ENCODE data around the gene C1orf50. TPM values are rescaled to one million over a fixed set of nuclear protein-coding genes. Genes with fewer than 3 reads are reported as not detected.
A peak's percentile ranks its signal among the peaks of the same experiment; 100 is the strongest.

The C1orf50 gene
- total and polyA plus RNA-seq, 2 experiments from 2014 or later, result 2.7 to 8.1 TPM

DNA sequence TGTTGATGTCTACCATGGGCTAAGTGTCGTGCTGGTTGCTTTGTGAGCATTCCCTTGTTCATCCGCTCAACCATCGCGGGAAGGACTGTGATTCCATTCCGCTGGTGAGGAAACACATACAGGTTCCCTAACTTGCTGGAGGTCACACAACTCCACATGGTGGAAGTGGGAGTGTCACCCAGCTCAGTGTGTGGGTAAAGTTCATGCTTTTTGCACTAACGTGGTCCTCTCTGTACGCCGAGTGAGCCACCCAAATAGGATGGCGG, 23.0 kb upstream of the C1orf50 start:
- no peak overlapping the region for H3K27ac ChIP-seq
- 59 to 62% methylated on average over 9 of the region's 9 CpGs for WGBS, 2 experiments (ENCODE audit: low coverage in 1 of 2, low lambda C conversion rate in 2 of 2, missing lambda C conversion rate in 2 of 2)
- H3K9me2 ChIP-seq (ENCODE audit: insufficient read depth), result no peaks in the 10 kb centered on the region
- in situ Hi-C loops (cut with MboI), result no loop called here
- H2AFZ ChIP-seq, result no peak overlapping the region
- H3K4me2 ChIP-seq (ENCODE audit: unreplicated experiment), result no peak overlapping the region
- H3F3A ChIP-seq (ENCODE audit: insufficient read depth), result peaks cover 15% of the 10 kb centered on the region
- H3K9ac ChIP-seq, result no peak overlapping the region
- no peaks in the 10 kb centered on the region for H4K20me1 ChIP-seq (ENCODE audit: insufficient read depth)
- H3K27me3 ChIP-seq (replicated peaks; ENCODE audit: insufficient read depth), result no peaks in the 10 kb centered on the region
- peaks cover 8% of the 10 kb centered on the region for H3K36me3 ChIP-seq (ENCODE audit: low read depth)
- H3K4me1 ChIP-seq (ENCODE audit: insufficient read depth), result no peaks in the 10 kb centered on the region
- no peak overlapping the region for H3K4me3 ChIP-seq
- H3K9me3 ChIP-seq (ENCODE audit: low read depth), result no peaks in the 10 kb centered on the region
- DNase-seq, result no peak
- H3K79me2 ChIP-seq (ENCODE audit: insufficient read depth), result no peaks in the 10 kb centered on the region
- TF ChIP-seq EZH2 (IDR thresholded peaks at IDR 0.05; ENCODE audit: insufficient read depth, poor library complexity, severe bottlenecking) (no peak), EZH2phosphoT487 (IDR thresholded peaks at IDR 0.05; ENCODE audit: insufficient read depth, low read depth) (no peak)

DNA sequence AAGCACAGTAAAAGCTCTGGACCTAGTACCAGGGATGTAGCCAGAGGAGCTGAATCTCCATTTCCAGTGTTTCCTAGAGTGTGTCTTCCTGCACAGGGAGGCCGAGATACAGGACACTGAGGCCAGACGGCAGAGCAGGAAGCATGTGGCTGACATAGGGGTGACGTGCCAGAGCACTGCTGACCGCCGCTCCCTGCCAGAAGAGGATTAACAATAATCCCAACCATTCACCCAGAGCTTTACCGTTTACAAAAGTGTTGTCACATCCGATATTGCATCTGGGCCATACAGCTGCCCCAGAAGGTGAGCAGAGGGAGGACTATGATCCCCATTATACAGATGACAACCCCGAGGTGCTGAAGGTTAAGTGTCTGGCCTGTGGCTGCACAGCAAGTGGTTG, 21.2 kb upstream of the C1orf50 start:
- Histone ChIP-seq H3K36me3 (ENCODE audit: low read depth) (peaks cover 13% of the 10 kb centered on the region), H4K20me1 (ENCODE audit: insufficient read depth) (no peaks in the 10 kb centered on the region), H3K4me3 (no peak overlapping the region), H3K79me2 (ENCODE audit: insufficient read depth) (no peaks in the 10 kb centered on the region), H3K9ac (no peak overlapping the region), H3K4me1 (ENCODE audit: insufficient read depth) (no peaks in the 10 kb centered on the region), H3K4me2 (ENCODE audit: unreplicated experiment) (no peak overlapping the region), H3K27me3 (replicated peaks; ENCODE audit: insufficient read depth) (no peaks in the 10 kb centered on the region), H3F3A (ENCODE audit: insufficient read depth) (peaks cover 15% of the 10 kb centered on the region), H3K9me3 (ENCODE audit: low read depth) (no peaks in the 10 kb centered on the region), H3K9me2 (ENCODE audit: insufficient read depth) (no peaks in the 10 kb centered on the region), H2AFZ (no peak overlapping the region), H3K27ac (no peak overlapping the region)
- no peak for DNase-seq
- 71 to 75% methylated on average over 8 of the region's 8 CpGs for WGBS, 2 experiments (ENCODE audit: low coverage in 1 of 2, low lambda C conversion rate in 2 of 2, missing lambda C conversion rate in 2 of 2)
- in situ Hi-C loops (cut with MboI), result no loop called here
- TF ChIP-seq EZH2phosphoT487 (IDR thresholded peaks at IDR 0.05; ENCODE audit: insufficient read depth, low read depth), result no peak
- TF ChIP-seq EZH2 (IDR thresholded peaks at IDR 0.05; ENCODE audit: insufficient read depth, poor library complexity, severe bottlenecking), result no peak

DNA sequence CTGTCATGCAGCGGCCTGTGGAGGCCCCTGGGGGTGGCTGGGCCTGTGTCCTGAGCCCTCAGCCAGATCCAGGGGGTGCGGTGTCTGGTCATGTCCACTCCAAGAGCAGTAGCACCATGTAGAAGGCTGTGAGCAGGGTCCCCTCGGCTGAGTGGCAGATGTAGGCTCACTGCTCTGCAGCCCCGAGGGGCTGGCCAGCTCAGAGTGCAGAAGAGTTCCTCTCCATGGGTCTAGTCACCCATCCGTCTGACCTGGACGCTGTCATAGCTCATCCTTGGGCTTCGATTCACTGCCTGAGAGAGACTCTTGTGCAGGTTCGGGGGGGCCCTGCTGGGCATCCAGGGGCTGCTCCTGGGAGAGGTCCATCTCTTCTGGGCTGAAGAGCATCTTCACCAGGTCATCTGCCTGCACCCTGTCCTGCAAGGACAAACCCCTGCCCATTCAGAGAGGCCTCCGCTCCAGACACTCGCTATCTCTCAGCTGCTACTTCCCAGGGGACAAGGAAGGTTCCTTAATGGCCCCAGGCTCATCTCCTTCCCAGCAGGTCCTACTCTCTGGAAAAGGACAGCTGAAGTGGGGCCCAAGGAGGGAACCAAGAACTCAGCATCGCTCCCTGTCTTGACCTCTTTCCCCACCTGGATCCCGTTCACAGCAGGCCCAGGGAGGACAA, 20.5 kb upstream of the C1orf50 start:
- Histone ChIP-seq H3K27ac (no peak overlapping the region), H3F3A (ENCODE audit: insufficient read depth) (peaks cover 15% of the 10 kb centered on the region), H3K79me2 (ENCODE audit: insufficient read depth) (no peaks in the 10 kb centered on the region), H3K9me3 (ENCODE audit: low read depth) (no peaks in the 10 kb centered on the region), H2AFZ (no peak overlapping the region), H3K9me2 (ENCODE audit: insufficient read depth) (no peaks in the 10 kb centered on the region), H3K27me3 (replicated peaks; ENCODE audit: insufficient read depth) (no peaks in the 10 kb centered on the region), H3K4me1 (ENCODE audit: insufficient read depth) (no peaks in the 10 kb centered on the region), H4K20me1 (ENCODE audit: insufficient read depth) (no peaks in the 10 kb centered on the region), H3K9ac (no peak overlapping the region), H3K4me2 (ENCODE audit: unreplicated experiment) (no peak overlapping the region), H3K36me3 (ENCODE audit: low read depth) (peaks cover 14% of the 10 kb centered on the region), H3K4me3 (no peak overlapping the region)
- TF ChIP-seq EZH2phosphoT487 (IDR thresholded peaks at IDR 0.05; ENCODE audit: insufficient read depth, low read depth), result no peak
- no peak for TF ChIP-seq EZH2 (IDR thresholded peaks at IDR 0.05; ENCODE audit: insufficient read depth, poor library complexity, severe bottlenecking)
- 90 to 95% methylated on average over 12 of the region's 12 CpGs for WGBS, 2 experiments (ENCODE audit: low coverage in 1 of 2, low lambda C conversion rate in 2 of 2, missing lambda C conversion rate in 2 of 2)
- DNase-seq, result no peak
- in situ Hi-C loops (cut with MboI), result no loop called here

DNA sequence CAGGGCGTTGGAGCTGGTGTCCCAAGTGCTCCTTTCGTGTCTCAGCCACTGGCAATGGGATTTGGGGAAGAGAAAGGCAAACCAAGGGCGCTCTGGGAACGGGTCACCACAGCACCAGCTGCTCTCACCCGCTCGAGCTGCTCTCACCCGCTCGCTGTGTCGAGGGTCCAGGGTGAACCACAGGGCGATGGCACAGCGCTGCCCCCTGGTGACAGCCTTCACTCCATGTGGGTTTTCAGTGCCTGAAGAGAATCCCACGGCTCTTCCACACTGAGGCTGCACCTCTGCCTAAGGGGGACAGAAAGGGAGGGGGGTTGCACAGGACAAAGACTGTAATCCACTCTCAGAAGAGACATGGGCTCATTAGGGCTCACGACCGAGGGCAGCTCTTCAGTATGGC, 19.9 kb upstream of the C1orf50 start:
- DNase-seq, result peak; percentile 33

More for the DNA sequence above, 19.9 kb upstream of the C1orf50 start:
- H3K36me3 ChIP-seq (ENCODE audit: low read depth), result peaks cover 20% of the 10 kb centered on the region
- no peak overlapping the region for H3K27ac ChIP-seq
- H2AFZ ChIP-seq, result no peak overlapping the region
- H3K79me2 ChIP-seq (ENCODE audit: insufficient read depth), result 0 out of 2 replicates have a peak, but pooled peaks cover 2% of the 10 kb centered on the region
- no peaks in the 10 kb centered on the region for H3K9me3 ChIP-seq (ENCODE audit: low read depth)
- WGBS, 2 experiments (ENCODE audit: low coverage in 1 of 2, low lambda C conversion rate in 2 of 2, missing lambda C conversion rate in 2 of 2), result 73 to 76% methylated on average over 14 of the region's 14 CpGs
- no peaks in the 10 kb centered on the region for H4K20me1 ChIP-seq (ENCODE audit: insufficient read depth)
- H3K4me2 ChIP-seq (ENCODE audit: unreplicated experiment), result no peak overlapping the region
- H3F3A ChIP-seq (ENCODE audit: insufficient read depth), result peaks cover 15% of the 10 kb centered on the region
- no peak overlapping the region for H3K9ac ChIP-seq
- in situ Hi-C loops (cut with MboI), result no loop called here
- H3K9me2 ChIP-seq (ENCODE audit: insufficient read depth), result no peaks in the 10 kb centered on the region
- no peaks in the 10 kb centered on the region for H3K4me1 ChIP-seq (ENCODE audit: insufficient read depth)
- H3K27me3 ChIP-seq (replicated peaks; ENCODE audit: insufficient read depth), result no peaks in the 10 kb centered on the region
- no peak overlapping the region for H3K4me3 ChIP-seq
- TF ChIP-seq EZH2phosphoT487 (IDR thresholded peaks at IDR 0.05; ENCODE audit: insufficient read depth, low read depth) (no peak), EZH2 (IDR thresholded peaks at IDR 0.05; ENCODE audit: insufficient read depth, poor library complexity, severe bottlenecking) (no peak)
